Upper lobe of left lung (tissue), 6 donors: ENCODE measurements around the gene HMX2. TPM values are rescaled to one million over a fixed set of nuclear protein-coding genes. Genes with fewer than 3 reads are reported as not detected.

Experiments used
- ATAC-seq, 2 donors: fragments of 200-7000 bp; cut with Tn5 transposase; one replicate each; pipeline ENCODE4 v1.9.1; 2022; ENCODE audit warnings: mild to moderate bottlenecking in 2 of 2, moderate library complexity in 2 of 2; ENCODE audit not compliant: low FRiP score in 2 of 2
- DNase-seq, 2 donors: peaks; one replicate each; pipeline ENCODE4 v3.0.0-alpha.2; 2019 to 2020
- H3K27ac ChIP-seq, 4 donors: fragments of 200-600 bp; sonication (generic); one replicate each; pipeline ENCODE4 v1.5.1; 2016 to 2019
- H3K27me3 ChIP-seq, 4 donors: fragments of 200-600 bp; sonication (generic); one replicate each; pipeline ENCODE4 v1.5.1; 2017 to 2019
- H3K36me3 ChIP-seq, 4 donors: fragments of 200-600 bp; sonication (generic); one replicate each; pipeline ENCODE4 v1.5.1; 2016 to 2019
- H3K4me1 ChIP-seq, 4 donors: fragments of 200-600 bp; sonication (generic); one replicate each; pipeline ENCODE4 v1.5.1; 2018 to 2019
- H3K4me3 ChIP-seq, 4 donors: fragments of 200-600 bp; sonication (generic); one replicate each; pipeline ENCODE4 v1.5.1; 2017 to 2019; ENCODE audit warnings: mild to moderate bottlenecking in 2 of 4, moderate library complexity in 1 of 4
- H3K9me3 ChIP-seq, 4 donors: fragments of 200-600 bp; sonication (generic); one replicate each; pipeline ENCODE4 v1.5.1; 2018 to 2019
- CTCF ChIP-seq, 6 experiments: fragments of 450-650 bp in 4 of 6; fragments of 200-600 bp in 2 of 6; sonication (generic) in 2 of 6; IDR thresholded peaks; one replicate each; pipeline ENCODE4 v1.5.1; 2016 to 2019; ENCODE audit warnings: antibody characterized with exemption in 6 of 6
- EP300 ChIP-seq, 4 donors: sonication (generic); formaldehyde crosslinking; IDR thresholded peaks; one replicate each; pipeline ENCODE4 v1.5.1; 2017; ENCODE audit warnings: antibody characterized with exemption in 4 of 4, control low read depth in 2 of 4
- POLR2A ChIP-seq, 4 donors: fragments of 450-650 bp; IDR thresholded peaks; one replicate each; pipeline ENCODE4 v1.5.1; 2016 to 2017; ENCODE audit warnings: antibody characterized with exemption in 4 of 4, mild to moderate bottlenecking in 2 of 4
- POLR2AphosphoS5 ChIP-seq, 2 donors: sonication (generic); formaldehyde crosslinking; IDR thresholded peaks; one replicate each; pipeline ENCODE4 v1.5.1; 2017; ENCODE audit warnings: antibody characterized with exemption in 2 of 2
- WGBS, 2 donors: methylation state at CpG; one replicate each; pipeline ENCODE4 v1.1.5; 2017 to 2018; 5-methylcytosine and 5-hydroxymethylcytosine counted together
- total RNA-seq, 6 donors: library from RNA; depleted of rRNA in 4 of 6; stranded (reverse); fragments of >200 nt in 4 of 6; gene quantifications; one replicate each; pipeline versions ENCODE4 v1.1.0 to v1.2.1, GENCODE V29; 2016 to 2021
- donor health status: DM: no; HTN: no; CAD: no; lungs with moderate emphysema.
- donor health status: DM: no; HTN: yes; CAD: no; lungs with severe emphysema.

The HMX2 gene
- total RNA-seq, 6 donors from 2014 or later: not detected

DNA sequence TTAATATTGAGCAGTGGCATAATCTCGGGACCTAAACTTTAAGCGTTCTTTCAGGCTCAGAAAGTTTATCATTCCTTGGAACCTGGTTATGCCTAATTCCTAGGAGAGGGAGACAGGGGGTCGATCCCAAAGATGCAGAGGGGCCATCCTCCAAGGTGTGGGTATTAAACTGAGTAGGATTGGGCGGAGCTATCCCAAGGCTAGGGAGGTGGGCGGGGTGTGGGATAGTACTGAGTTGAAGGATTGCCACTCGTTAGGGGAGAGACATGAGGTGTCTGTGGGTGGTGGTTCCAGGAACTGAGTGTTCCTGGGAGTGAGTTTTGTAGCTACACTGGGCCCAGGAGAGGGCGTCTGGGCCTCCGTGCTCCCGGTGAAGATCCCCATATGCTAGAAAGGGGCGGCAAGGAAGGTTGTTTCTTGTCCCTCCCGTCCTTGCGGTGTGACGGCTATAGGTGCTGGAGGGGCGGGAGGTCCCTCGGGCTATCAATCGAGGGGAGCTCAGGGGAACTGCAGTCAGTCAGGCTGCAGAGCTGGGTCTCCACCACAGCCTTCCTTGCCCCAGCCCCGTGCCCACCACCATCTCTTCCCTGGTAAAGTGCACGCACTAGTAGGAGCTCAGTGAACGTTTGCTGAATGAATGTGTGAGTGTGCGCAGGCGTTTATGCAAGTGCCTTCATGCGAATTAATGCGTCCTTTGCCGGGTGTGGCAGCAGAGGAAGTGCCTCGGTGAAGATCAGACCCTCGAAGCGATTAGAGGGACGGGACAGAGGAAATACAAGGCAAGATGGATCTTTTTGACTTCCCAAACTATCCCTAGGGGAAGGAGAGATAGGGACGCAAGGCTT lies 3.0 kb upstream of the HMX2 start:
- no peaks in the 10 kb centered on the region for H3K9me3 ChIP-seq
- WGBS, 2 donors: 4 to 6% methylated on average over 22 to 27 of the region's 29 CpGs
- TF ChIP-seq POLR2AphosphoS5 (IDR thresholded peaks at IDR 0.05): no peak
- no peak for TF ChIP-seq POLR2A (IDR thresholded peaks at IDR 0.05)
- TF ChIP-seq CTCF (IDR thresholded peaks at IDR 0.05): no peak
- TF ChIP-seq EP300 (IDR thresholded peaks at IDR 0.05): no peak
- H3K4me1 ChIP-seq: peaks cover 25 to 67% (median 44%) of the 10 kb centered on the region in 4 donors
- no peak overlapping the region for H3K4me3 ChIP-seq
- DNase-seq: no peak
- peak in 1 of 2 donors; percentile 9 for ATAC-seq
- H3K27me3 ChIP-seq: peaks cover 2 to 98% (median 68%) of the 10 kb centered on the region in 4 donors
- no peak overlapping the region for H3K27ac ChIP-seq
- H3K36me3 ChIP-seq: no peaks in the 10 kb centered on the region

- Histone ChIP-seq H3K9me3 (no peaks in the 10 kb centered on the region), H3K4me3 (no peak overlapping the region), H3K27me3 (peaks cover 2 to 98% (median 67%) of the 10 kb centered on the region in 4 donors), H3K4me1 (peaks cover 30 to 68% (median 46%) of the 10 kb centered on the region in 4 donors), H3K36me3 (no peaks in the 10 kb centered on the region), H3K27ac (no peak overlapping the region)
- ATAC-seq (no peak), DNase-seq (no peak)
- TF ChIP-seq CTCF (IDR thresholded peaks at IDR 0.05) (no peak), POLR2A (IDR thresholded peaks at IDR 0.05) (no peak), EP300 (IDR thresholded peaks at IDR 0.05) (no peak), POLR2AphosphoS5 (IDR thresholded peaks at IDR 0.05) (no peak)
- WGBS, 2 donors: 3 to 8% methylated on average over 12 to 14 of the region's 14 CpGs
Observed at GRCh38 chr10:123145542-123146012, 2.4 kb upstream of the HMX2 start.

DNA sequence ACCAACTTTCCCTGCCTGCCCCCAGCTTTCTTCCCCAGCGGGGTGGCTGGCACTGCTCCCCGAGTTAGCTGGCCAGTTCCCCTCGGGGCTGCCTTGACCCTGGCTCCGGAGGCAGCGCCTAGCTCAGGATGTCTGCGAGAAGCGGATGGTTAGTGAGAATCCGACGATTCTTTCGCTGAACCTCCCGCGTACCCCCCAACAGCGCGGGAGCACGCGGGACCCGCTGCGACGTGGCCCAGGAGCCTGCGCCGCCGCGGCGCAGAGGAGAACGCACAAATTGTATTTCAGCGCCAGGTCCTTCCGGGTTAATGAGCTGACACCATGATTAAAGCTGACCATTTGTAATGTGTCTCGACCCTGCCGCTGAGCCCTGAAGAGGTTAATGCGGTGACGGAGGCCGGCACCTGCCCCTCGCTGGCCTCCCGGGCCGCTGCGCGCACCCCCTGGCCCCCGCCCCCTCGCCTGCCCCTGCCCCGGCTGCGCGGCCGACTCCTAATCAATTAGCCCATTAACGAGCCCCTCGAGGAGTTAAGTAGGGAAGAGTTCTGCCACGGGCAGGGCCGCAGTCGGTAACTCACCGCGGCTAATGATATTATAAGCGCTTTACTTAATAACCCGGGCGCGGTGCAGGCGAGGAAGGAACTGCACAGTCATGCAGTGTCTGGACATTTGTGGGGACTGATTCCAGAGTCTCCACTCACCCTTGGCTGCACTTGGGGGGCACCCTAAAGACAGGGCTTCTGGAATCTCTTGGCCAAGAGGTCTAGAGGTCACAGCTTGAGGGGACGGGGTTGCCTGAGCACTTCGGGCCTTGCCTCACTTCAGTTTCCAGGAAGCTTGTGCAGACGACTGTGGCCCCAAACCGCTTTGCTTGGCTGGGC lies 1.7 kb upstream of the HMX2 start:
- DNase-seq: peak in 1 of 2 donors; percentile 69
- Histone ChIP-seq H3K9me3 (no peaks in the 10 kb centered on the region), H3K27me3 (peaks cover 2 to 98% (median 70%) of the 10 kb centered on the region in 4 donors), H3K27ac (no peak overlapping the region), H3K4me1 (peaks cover 36 to 75% (median 53%) of the 10 kb centered on the region in 4 donors), H3K4me3 (no peak overlapping the region), H3K36me3 (no peaks in the 10 kb centered on the region)
- 4% methylated on average over 17 to 56 of the region's 59 CpGs for WGBS, 2 donors
- TF ChIP-seq POLR2AphosphoS5 (IDR thresholded peaks at IDR 0.05) (no peak), POLR2A (IDR thresholded peaks at IDR 0.05) (no peak), EP300 (IDR thresholded peaks at IDR 0.05) (no peak), CTCF (IDR thresholded peaks at IDR 0.05) (no peak)
- ATAC-seq: no peak

- H3K4me1 ChIP-seq: peaks cover 38 to 77% (median 55%) of the 10 kb centered on the region in 4 donors
- H3K27me3 ChIP-seq: peaks cover 2 to 93% (median 68%) of the 10 kb centered on the region in 4 donors
- WGBS, 2 donors: 11 to 12% methylated on average over 13 to 24 of the region's 24 CpGs
Observed at GRCh38 chr10:123146894-123147634, 872 bp upstream of the HMX2 start.

More at GRCh38 chr10:123146894-123147634, 872 bp upstream of the HMX2 start:
- Histone ChIP-seq H3K9me3 (no peaks in the 10 kb centered on the region), H3K27ac (no peak overlapping the region), H3K4me3 (no peak overlapping the region), H3K36me3 (no peaks in the 10 kb centered on the region)
- ATAC-seq: no peak
- DNase-seq: no peak
- TF ChIP-seq CTCF (IDR thresholded peaks at IDR 0.05) (no peak), POLR2A (IDR thresholded peaks at IDR 0.05) (no peak), POLR2AphosphoS5 (IDR thresholded peaks at IDR 0.05) (no peak), EP300 (IDR thresholded peaks at IDR 0.05) (no peak)
